ENCODE results near the gene MRPL49. TPM values are rescaled to one million over a fixed set of nuclear protein-coding genes. Genes with fewer than 3 reads are reported as not detected.

Gene MRPL49
- polyA plus RNA-seq, 1 experiment, result 68.5 TPM

DNA sequence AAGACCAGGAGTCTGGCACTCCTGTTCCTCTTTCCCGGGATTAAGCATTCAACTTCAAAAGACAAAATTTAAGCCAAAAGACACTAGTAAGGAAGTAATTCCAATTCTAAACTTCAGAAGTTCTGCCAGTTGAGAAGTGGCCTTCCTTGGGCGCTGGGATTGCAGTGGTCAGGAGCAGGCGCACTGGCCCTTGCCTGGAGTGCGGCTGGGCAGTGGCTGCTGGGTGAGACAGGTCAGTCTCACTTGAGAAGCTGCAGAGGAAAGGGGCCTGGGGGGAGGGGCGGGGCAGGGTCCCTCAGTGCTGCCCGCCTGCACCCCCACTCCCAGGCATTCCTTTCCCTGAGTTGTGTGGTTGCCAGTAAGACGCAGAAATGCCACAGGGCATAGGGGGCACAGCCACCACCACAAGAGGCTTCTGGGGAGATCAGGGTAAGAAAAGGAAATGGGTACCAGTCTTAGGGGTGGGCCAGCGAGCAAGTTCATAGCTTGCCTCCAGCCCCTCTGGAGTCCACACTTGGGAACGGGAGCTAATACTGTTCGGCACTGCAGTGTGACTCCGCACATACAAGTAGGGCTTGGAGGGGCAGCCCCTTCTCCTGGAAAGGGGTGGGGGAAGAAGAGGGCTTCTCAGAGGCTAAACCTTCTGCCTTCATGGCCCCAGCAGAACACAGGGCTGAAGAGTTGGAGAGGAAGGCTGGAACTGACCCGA is 5.5 kb downstream of the MRPL49 start:
- ChIA-PET CTCF (interaction anchor here (0.6 to 0.9 kb wide), 2 partner anchors 10 to 15 kb away, joined by 3 to 4 read pairs (median 3); partner anchors contain the start of gene ZNHIT2), POLR2A (interaction anchor here (0.7 kb wide), 1 partner anchor 26 kb away, joined by 3 read pairs; no protein-coding TSS in a partner anchor)
- H3K36me3 ChIP-seq (ENCODE audit: control insufficient read depth, insufficient read depth, low read length), result peaks cover 56% of the 10 kb centered on the region

DNA sequence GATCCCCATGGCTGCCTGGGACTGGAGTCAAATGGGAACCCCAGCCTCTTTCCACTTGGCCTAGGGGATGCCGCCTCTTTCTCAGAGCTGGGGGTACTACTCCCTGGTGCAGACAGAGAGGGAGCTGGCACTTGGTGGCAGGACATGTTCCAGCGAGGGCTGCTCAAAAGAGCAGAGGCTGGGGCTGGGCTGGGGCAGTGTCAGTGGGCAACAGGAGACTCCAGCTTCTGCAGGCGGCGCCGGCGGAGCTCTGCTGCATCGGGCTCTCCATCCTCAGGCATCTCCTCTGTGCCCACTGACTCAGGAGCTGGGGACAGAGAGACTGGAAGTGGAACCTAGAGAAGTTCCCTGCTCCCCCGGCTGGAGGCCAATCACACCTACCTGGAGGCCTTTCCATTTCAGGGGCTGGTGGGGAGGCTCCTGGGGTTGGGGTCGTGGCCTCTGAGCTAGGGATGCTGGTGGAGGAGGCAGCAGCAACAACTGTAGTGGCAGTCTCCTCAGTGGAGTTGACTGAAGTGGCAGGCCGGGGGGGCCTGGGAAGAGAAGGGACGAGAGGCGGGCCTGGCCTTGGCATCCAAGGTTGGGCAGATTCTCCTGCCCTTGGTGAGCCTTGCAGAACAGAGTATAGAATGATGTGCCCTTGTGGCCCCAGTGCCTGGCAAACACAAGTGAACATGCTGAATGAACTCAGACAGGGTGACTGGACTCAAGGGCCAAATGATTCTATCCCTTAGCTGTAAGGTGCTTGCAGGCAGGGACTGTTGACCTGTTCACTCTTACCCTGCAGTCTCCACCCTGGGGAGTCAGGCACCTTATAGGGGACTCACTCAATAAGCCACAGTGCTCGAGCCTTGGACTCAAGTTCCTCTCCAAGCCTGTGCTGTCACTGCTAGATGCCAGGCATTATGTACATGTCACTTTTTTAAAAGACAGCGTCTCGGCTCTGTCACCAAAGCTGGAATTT is 6.3 kb downstream of the MRPL49 start:
- peaks cover 57% of the 10 kb centered on the region for H3K36me3 ChIP-seq (ENCODE audit: control insufficient read depth, insufficient read depth, low read length)
- ChIA-PET POLR2A (no interaction called here), CTCF (interaction anchor here (0.9 to 1.2 kb wide), 2 partner anchors 10 to 16 kb away, joined by 3 to 4 read pairs; no protein-coding TSS in a partner anchor)
- H3K27me3 ChIP-seq (ENCODE audit: control insufficient read depth, insufficient read depth, low read length), result no peaks in the 10 kb centered on the region
- DNase-seq (ENCODE audit: low read depth), result no peak
- TF ChIP-seq, protein P1, sequence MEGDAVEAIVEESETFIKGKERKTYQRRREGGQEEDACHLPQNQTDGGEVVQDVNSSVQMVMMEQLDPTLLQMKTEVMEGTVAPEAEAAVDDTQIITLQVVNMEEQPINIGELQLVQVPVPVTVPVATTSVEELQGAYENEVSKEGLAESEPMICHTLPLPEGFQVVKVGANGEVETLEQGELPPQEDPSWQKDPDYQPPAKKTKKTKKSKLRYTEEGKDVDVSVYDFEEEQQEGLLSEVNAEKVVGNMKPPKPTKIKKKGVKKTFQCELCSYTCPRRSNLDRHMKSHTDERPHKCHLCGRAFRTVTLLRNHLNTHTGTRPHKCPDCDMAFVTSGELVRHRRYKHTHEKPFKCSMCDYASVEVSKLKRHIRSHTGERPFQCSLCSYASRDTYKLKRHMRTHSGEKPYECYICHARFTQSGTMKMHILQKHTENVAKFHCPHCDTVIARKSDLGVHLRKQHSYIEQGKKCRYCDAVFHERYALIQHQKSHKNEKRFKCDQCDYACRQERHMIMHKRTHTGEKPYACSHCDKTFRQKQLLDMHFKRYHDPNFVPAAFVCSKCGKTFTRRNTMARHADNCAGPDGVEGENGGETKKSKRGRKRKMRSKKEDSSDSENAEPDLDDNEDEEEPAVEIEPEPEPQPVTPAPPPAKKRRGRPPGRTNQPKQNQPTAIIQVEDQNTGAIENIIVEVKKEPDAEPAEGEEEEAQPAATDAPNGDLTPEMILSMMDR (IDR thresholded peaks at IDR 0.05; ENCODE audit: insufficient read depth, low read depth, low read length), result no peak
- H3K4me3 ChIP-seq (ENCODE audit: low read depth, low read length), result no peak overlapping the region

More for the DNA sequence above, 5.5 kb downstream of the MRPL49 start:
- TF ChIP-seq, protein P1 (IDR thresholded peaks at IDR 0.05; ENCODE audit: insufficient read depth, low read depth, low read length), result no peak
- no peak for DNase-seq (ENCODE audit: low read depth)
- Histone ChIP-seq H3K27me3 (ENCODE audit: control insufficient read depth, insufficient read depth, low read length) (no peaks in the 10 kb centered on the region), H3K4me3 (ENCODE audit: low read depth, low read length) (no peak overlapping the region)

DNA sequence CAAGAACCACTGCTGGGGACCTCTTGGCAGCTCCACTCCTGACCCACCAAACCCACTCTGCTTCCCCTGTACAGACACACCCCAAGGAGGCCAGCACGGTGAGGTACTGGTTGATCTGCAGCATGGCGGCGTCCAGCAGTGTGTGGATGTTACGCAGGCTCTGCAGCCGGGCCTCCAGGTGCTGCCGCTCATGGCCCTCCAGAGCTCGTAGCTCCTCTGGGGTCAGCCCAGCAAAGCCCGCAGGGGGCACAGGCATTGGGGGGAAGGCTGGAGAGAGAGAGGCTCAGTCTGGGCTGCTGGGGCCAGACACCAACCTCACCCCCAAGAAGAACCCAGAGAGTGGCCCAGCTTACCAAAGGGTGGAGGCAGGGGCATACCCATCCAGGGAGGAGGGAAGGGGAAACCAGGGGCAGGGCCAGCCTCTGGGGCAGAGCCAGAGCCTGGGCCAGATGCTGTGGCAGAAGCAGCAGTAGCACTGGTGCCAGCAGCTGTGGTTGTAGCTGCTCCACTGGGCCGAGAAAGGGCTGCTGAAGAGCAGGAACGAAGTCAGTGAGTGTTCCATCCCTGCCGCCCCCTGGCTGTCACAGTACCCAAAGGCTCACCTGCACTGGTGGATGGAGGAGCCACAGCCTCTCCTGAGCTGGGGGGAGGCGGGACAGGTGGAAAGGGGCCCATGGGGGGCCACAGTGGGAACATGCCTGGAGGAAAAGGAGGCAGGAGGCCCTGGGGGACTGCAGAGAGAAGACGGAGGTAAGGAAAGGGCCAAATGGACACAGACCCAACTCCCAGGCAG is 7.7 kb downstream of the MRPL49 start:
- Histone ChIP-seq H3K36me3 (ENCODE audit: control insufficient read depth, insufficient read depth, low read length) (peaks cover 57% of the 10 kb centered on the region), H3K4me3 (ENCODE audit: low read depth, low read length) (no peak overlapping the region), H3K27me3 (ENCODE audit: control insufficient read depth, insufficient read depth, low read length) (no peaks in the 10 kb centered on the region)
- TF ChIP-seq, protein P1 (IDR thresholded peaks at IDR 0.05; ENCODE audit: insufficient read depth, low read depth, low read length), result no peak
- ChIA-PET POLR2A (no interaction called here), CTCF (interaction anchor here (0.9 to 1.2 kb wide), 2 partner anchors 8 to 12 kb away, joined by 3 to 6 read pairs; partner anchors contain the start of genes FAU, MRPL49 and ZNHIT2)
- DNase-seq (ENCODE audit: low read depth), result no peak

DNA sequence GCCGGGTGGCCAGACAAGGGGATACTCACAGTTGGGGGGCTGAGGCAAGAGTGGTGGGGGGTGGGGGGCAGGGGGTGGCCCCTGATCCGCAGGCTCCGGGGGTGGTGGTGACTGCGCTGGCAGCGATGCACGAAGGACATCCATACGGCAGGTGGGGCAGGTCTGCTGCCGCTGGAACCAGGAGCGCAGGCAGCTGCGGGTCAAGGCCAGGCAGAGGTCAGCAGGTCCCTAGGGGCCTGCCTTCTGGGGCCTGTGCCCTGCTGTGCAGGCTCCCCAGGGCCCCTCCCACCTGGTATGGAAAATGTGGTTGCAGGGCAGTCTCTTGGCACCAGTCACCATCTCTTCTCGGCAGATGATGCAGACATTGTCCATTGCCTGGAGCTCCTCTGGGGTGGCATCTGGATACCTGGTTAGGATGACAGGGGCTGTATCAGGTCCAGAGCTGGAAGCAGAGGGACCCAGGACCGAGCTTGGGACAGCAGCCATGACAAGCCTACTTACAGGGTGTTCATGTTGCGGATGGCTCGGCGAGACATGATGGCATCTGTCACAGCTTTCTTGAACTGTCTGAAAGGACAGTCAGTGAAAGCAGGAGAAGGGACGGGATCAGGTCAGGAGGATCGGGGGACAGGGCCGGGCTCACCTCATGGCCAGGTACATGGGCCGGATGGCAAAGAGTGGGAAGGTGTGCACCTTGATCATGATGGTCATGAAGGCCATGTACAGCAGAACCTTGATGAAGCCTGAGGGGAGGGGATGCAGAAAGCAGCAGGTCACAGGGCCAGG is 8.7 kb downstream of the MRPL49 start:
- CTCF ChIA-PET, result interaction anchor here (0.9 to 1.6 kb wide), 3 partner anchors 9 to 20 kb away, joined by 3 to 9 read pairs (median 6); partner anchors contain the start of genes FAU, MRPL49, TM7SF2 and ZNHIT2
- Histone ChIP-seq H3K4me3 (ENCODE audit: low read depth, low read length) (no peak overlapping the region), H3K27me3 (ENCODE audit: control insufficient read depth, insufficient read depth, low read length) (no peaks in the 10 kb centered on the region), H3K36me3 (ENCODE audit: control insufficient read depth, insufficient read depth, low read length) (peaks cover 52% of the 10 kb centered on the region)
- TF ChIP-seq, protein P1 (IDR thresholded peaks at IDR 0.05; ENCODE audit: insufficient read depth, low read depth, low read length), result no peak
- DNase-seq (ENCODE audit: low read depth), result no peak
- POLR2A ChIA-PET, result interaction anchor here (0.8 kb wide), 1 partner anchor 9 kb away, joined by 3 read pairs; the partner anchor contains the start of genes FAU and MRPL49
